Neural progenitor cell (in vitro differentiated cells): ENCODE measurements around the gene ANKRD11.

Experiments used
- CTCF ChIP-seq: fragments of 200-600 bp; sonication (generic); IDR thresholded peaks from 2 replicates; pipeline ENCODE4 v1.5.1; 2017; ENCODE audit warnings: antibody characterized with exemption, mild to moderate bottlenecking
- EZH2phosphoT487 ChIP-seq: fragments of 200-600 bp; sonication (generic); IDR thresholded peaks from 2 replicates; pipeline ENCODE4 v1.6.1; 2017; ENCODE audit warnings: antibody characterized with exemption

- TF ChIP-seq EZH2phosphoT487 (no peak), CTCF (no peak)
Measured at GRCh38 chr16:89530401-89531381, 40.3 kb upstream of the ANKRD11 start.
